Peyer's patch (tissue), 4 donors: ENCODE results near the gene CFAP77.

Source experiments
- POLR2A ChIP-seq, 2 donors: fragments of 450-650 bp; IDR thresholded peaks; one replicate each; pipeline ENCODE4 v1.5.1; 2017; ENCODE audit warnings: antibody characterized with exemption in 2 of 2, mild to moderate bottlenecking in 2 of 2, moderate library complexity in 2 of 2
- TF ChIP-seq, protein P1 (sequence below), 6 experiments: fragments of 450-650 bp in 4 of 6; fragments of 200-600 bp in 2 of 6; sonication (generic) in 1 of 6; IDR thresholded peaks; one replicate each; pipeline ENCODE4 v1.5.1; 2017 to 2019; ENCODE audit warnings: antibody characterized with exemption in 6 of 6, mild to moderate bottlenecking in 3 of 6, moderate library complexity in 1 of 6

DNA sequence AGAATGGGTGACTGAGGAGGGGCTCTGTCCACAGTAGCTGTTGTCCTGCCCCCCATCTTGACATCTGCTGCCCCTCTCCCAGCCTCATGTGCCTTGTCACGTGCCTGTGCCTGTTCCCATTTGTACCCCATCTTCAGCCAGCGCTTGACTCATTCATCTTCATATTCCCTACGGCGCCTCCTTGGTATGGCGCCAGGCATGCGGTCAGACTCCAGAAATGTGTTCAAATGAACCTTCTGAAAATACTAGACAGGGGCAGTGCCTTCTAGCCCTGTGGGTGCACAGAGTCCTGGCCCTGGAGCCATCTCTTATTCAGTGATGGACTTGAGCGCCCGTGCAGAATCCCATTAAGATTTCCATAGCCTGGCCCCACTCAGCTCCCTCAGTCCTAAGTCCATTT, 46.2 kb downstream of the CFAP77 start:
- TF ChIP-seq, protein P1, sequence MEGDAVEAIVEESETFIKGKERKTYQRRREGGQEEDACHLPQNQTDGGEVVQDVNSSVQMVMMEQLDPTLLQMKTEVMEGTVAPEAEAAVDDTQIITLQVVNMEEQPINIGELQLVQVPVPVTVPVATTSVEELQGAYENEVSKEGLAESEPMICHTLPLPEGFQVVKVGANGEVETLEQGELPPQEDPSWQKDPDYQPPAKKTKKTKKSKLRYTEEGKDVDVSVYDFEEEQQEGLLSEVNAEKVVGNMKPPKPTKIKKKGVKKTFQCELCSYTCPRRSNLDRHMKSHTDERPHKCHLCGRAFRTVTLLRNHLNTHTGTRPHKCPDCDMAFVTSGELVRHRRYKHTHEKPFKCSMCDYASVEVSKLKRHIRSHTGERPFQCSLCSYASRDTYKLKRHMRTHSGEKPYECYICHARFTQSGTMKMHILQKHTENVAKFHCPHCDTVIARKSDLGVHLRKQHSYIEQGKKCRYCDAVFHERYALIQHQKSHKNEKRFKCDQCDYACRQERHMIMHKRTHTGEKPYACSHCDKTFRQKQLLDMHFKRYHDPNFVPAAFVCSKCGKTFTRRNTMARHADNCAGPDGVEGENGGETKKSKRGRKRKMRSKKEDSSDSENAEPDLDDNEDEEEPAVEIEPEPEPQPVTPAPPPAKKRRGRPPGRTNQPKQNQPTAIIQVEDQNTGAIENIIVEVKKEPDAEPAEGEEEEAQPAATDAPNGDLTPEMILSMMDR (IDR thresholded peaks at IDR 0.05) = no peak
- no peak for TF ChIP-seq POLR2A (IDR thresholded peaks at IDR 0.05)
